HEK293 (cell line): Measurements from ENCODE around the gene PPT2.
A peak's percentile ranks its signal among the peaks of the same experiment; 100 is the strongest.

Experiments used
- CTCF ChIA-PET: fragments of 350-600 bp; formaldehyde crosslinking; extraction: SDS; loops from one replicate; lab custom pipeline; 2021; ENCODE audit warnings: antibody characterized with exemption; lab: Yijun Ruan, JAX
- POLR2A ChIA-PET: fragments of 300-600 bp; formaldehyde crosslinking; extraction: SDS; loops from one replicate; lab custom pipeline; 2020; ENCODE audit warnings: antibody characterized with exemption, inconsistent platforms; lab: Yijun Ruan, JAX
- H3K27ac ChIP-seq: fragments of 200-500 bp; sonication (Bioruptor generic); 2 replicates; pipeline ENCODE4 v1.5.1; 2014; ENCODE audit warnings: low read depth, low read length, control low read depth, inconsistent platforms; ENCODE audit errors: extremely low read depth
- H3K36me3 ChIP-seq, 2 experiments: fragments of 200-500 bp in 1 of 2; sonication (Bioruptor generic) in 1 of 2; 1 replicate in 1 of 2; 2 replicates in 1 of 2; pipeline ENCODE4 v1.5.1; 2014 to 2017; ENCODE audit warnings: inconsistent platforms in 2 of 2, low read length in 2 of 2; ENCODE audit not compliant: control insufficient read depth in 2 of 2, insufficient read depth in 1 of 2
- H3K4me1 ChIP-seq: fragments of 200-500 bp; sonication (Bioruptor generic); 2 replicates; pipeline ENCODE4 v1.5.1; 2014; ENCODE audit warnings: mild to moderate bottlenecking, low read length, inconsistent platforms; ENCODE audit not compliant: control insufficient read depth, insufficient read depth
- H3K4me3 ChIP-seq: 2 replicates; pipeline ENCODE4 v1.5.1; 2011; ENCODE audit warnings: low read depth, mild to moderate bottlenecking, control low read depth, low read length, moderate library complexity
- H3K9me3 ChIP-seq: fragments of 200-500 bp; sonication (Bioruptor generic); 2 replicates; pipeline ENCODE4 v1.5.1; 2014; ENCODE audit warnings: low read depth, low read length, inconsistent platforms; ENCODE audit not compliant: control insufficient read depth, insufficient read depth
- BCL11B ChIP-seq: fragments of 450-650 bp; formaldehyde crosslinking; IDR thresholded peaks from 2 replicates; pipeline ENCODE4 v1.5.1; 2016; ENCODE audit warnings: low read depth, missing biosample characterization, missing genetic modification characterization
- EGR2 ChIP-seq: fragments of 450-650 bp; formaldehyde crosslinking; IDR thresholded peaks from 2 replicates; pipeline ENCODE4 v1.5.1; 2016; ENCODE audit warnings: low read depth, missing biosample characterization, missing genetic modification characterization
- FEZF1 ChIP-seq: fragments of 450-650 bp; formaldehyde crosslinking; IDR thresholded peaks from 2 replicates; pipeline ENCODE4 v1.5.1; 2016; ENCODE audit warnings: missing biosample characterization, missing genetic modification characterization
- KLF9 ChIP-seq: fragments of 450-650 bp; formaldehyde crosslinking; IDR thresholded peaks from 2 replicates; pipeline ENCODE4 v1.5.1; 2016; ENCODE audit warnings: missing biosample characterization, missing genetic modification characterization, low read depth
- MYNN ChIP-seq: fragments of 450-650 bp; formaldehyde crosslinking; IDR thresholded peaks from 2 replicates; pipeline ENCODE4 v1.5.1; 2016; ENCODE audit warnings: missing biosample characterization, missing genetic modification characterization, borderline replicate concordance
- PRDM1 ChIP-seq: fragments of 450-650 bp; formaldehyde crosslinking; IDR thresholded peaks from 2 replicates; pipeline ENCODE4; 2016; ENCODE audit warnings: missing biosample characterization, missing genetic modification characterization
- SP3 ChIP-seq: fragments of 450-650 bp; formaldehyde crosslinking; IDR thresholded peaks from 2 replicates; pipeline ENCODE4 v1.5.1; 2016; ENCODE audit warnings: missing biosample characterization, missing genetic modification characterization
- TCF7L2 ChIP-seq: IDR thresholded peaks from 2 replicates; pipeline ENCODE4 v1.6.1; 2011; ENCODE audit warnings: low read depth, mild to moderate bottlenecking, inconsistent platforms, low read length, moderate library complexity, borderline replicate concordance
- ZBTB17 ChIP-seq: fragments of 450-650 bp; formaldehyde crosslinking; IDR thresholded peaks from 2 replicates; pipeline ENCODE4 v1.5.1; 2016; ENCODE audit warnings: missing biosample characterization, missing genetic modification characterization
- ZFHX2 ChIP-seq: fragments of 450-650 bp; formaldehyde crosslinking; conservative IDR thresholded peaks from 2 replicates; pipeline ENCODE4 v1.5.1; 2016; ENCODE audit warnings: missing biosample characterization, missing genetic modification characterization
- ZNF10 ChIP-seq: fragments of 450-650 bp; formaldehyde crosslinking; IDR thresholded peaks from 2 replicates; pipeline ENCODE4 v1.5.1; 2017; ENCODE audit warnings: missing biosample characterization, missing genetic modification characterization
- ZNF354C ChIP-seq: fragments of 450-650 bp; formaldehyde crosslinking; IDR thresholded peaks from 2 replicates; pipeline ENCODE4 v1.5.1; 2016; ENCODE audit warnings: missing biosample characterization, missing genetic modification characterization, low read depth, borderline replicate concordance
- ZNF510 ChIP-seq: fragments of 450-650 bp; formaldehyde crosslinking; IDR thresholded peaks from 2 replicates; pipeline ENCODE4 v1.5.1; 2018; ENCODE audit warnings: mild to moderate bottlenecking, missing genetic modification characterization, missing biosample characterization; ENCODE audit not compliant: insufficient replicate concordance
- ZNF621 ChIP-seq: fragments of 450-650 bp; formaldehyde crosslinking; IDR thresholded peaks from 2 replicates; pipeline ENCODE4 v1.5.1; 2017; ENCODE audit warnings: missing biosample characterization, missing genetic modification characterization
- ZNF658 ChIP-seq: fragments of 450-650 bp; formaldehyde crosslinking; IDR thresholded peaks from 2 replicates; pipeline ENCODE4; 2016; ENCODE audit warnings: missing biosample characterization, missing genetic modification characterization
- ZNF837 ChIP-seq: fragments of 450-650 bp; formaldehyde crosslinking; IDR thresholded peaks from 2 replicates; pipeline ENCODE4 v1.5.1; 2016; ENCODE audit warnings: missing biosample characterization, missing genetic modification characterization
- TF ChIP-seq, protein P1 (sequence below): fragments of 450-650 bp; formaldehyde crosslinking; optimal IDR thresholded peaks from 2 replicates; pipeline ENCODE3; 2016; ENCODE audit warnings: missing biosample characterization, mild to moderate bottlenecking, missing genetic modification characterization
- TF ChIP-seq, protein P2 (sequence below): fragments of 450-650 bp; formaldehyde crosslinking; IDR thresholded peaks from 2 replicates; pipeline ENCODE4 v1.5.1; 2016; ENCODE audit warnings: missing biosample characterization, missing genetic modification characterization
- TF ChIP-seq, protein P3 (sequence below): fragments of 450-650 bp; formaldehyde crosslinking; IDR thresholded peaks from 2 replicates; pipeline ENCODE4 v1.5.1; 2016; ENCODE audit warnings: missing biosample characterization, missing genetic modification characterization
- TF ChIP-seq, protein P4 (sequence below): fragments of 450-650 bp; formaldehyde crosslinking; IDR thresholded peaks from 2 replicates; pipeline ENCODE4 v1.5.1; 2016; ENCODE audit warnings: missing biosample characterization, missing genetic modification characterization
- TF ChIP-seq, protein P5 (sequence below): fragments of 450-650 bp; formaldehyde crosslinking; IDR thresholded peaks from 2 replicates; pipeline ENCODE4 v1.5.1; 2016; ENCODE audit warnings: missing biosample characterization, missing genetic modification characterization
- TF ChIP-seq, protein P6 (sequence below): sonication (generic); formaldehyde crosslinking; IDR thresholded peaks from 2 replicates; pipeline ENCODE4 v1.8.1; 2022; ENCODE audit warnings: mild to moderate bottlenecking, moderate library complexity, missing genetic modification reagents

Gene PPT2

DNA sequence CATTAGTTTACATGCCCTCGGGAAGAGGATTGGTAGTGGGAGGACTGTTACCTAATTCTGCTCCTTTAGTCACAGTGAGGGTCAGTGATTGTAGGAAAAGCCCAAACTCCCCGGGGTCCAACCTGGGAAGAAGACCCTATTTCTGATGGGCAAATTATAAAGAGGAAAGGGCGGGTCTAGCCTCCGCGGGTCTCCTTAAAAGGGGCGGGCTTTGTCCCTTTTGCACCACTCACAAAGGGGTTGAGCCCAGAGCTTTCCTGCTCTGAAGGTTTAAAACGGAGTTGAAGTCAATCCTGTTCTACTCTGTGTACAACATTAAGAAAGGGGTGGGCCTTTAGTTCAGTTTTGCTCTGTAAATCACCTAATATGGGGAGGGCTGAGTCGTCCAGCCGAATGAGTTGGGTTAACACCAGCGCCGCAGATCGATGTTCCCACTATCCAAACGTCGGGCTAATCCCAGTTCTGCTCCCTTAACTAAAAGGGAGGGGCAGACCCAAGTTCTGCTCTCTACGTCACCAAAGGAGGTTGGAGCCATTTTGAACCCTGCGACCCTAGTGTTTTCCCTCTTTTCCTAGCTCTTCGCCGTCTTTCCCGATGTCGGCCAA is 23.3 kb downstream of the PPT2 start (continued):
- TF ChIP-seq, protein P1, sequence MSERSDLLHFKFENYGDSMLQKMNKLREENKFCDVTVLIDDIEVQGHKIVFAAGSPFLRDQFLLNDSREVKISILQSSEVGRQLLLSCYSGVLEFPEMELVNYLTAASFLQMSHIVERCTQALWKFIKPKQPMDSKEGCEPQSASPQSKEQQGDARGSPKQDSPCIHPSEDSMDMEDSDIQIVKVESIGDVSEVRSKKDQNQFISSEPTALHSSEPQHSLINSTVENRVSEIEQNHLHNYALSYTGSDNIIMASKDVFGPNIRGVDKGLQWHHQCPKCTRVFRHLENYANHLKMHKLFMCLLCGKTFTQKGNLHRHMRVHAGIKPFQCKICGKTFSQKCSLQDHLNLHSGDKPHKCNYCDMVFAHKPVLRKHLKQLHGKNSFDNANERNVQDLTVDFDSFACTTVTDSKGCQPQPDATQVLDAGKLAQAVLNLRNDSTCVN (tag by site-specific recombination): no peak
- no peak for TF ChIP-seq BCL11B (tag by site-specific recombination)

DNA sequence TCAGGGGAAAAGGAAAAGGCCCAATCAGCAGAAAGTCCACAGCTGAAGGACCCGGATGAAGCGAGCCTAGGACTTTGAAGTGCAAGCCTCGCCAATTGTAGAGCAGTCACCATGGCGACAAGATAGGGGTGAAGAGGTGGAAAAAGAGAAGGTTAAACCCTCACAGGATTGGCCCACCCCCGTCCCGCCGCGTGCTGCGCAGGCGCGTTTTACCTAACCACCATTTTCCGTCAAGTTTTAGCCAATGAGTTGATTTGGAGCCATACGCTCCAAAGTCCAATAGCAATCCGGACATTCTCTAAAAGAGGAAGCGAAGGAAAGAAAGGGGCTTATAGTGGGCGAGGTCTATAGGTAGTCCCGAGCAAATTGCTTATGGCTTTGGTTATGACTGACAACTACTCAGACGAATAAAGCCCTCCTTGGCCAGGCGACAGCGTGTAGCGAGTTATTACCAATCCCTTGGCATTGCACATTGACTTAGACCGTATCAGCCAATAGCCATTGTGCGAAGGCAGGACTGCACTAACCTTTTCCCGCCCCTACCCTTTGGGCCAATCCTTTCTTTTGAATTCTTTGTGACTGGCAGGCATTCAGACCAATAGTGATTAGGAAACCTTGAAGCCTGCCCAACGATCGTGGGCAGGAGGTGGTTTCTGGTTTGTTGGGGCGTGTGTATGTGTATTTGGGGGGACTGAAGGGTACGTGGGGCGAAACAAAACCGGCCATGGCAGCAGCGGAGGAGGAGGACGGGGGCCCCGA is 24.0 kb downstream of the PPT2 start, which contains the start of gene RNF5:
Gene RNF5 (plus strand): TSS at position 618 of the 759 bp plus-strand sequence. CDS start 107 bp downstream, at position 725.
- no peaks in the 10 kb centered on the region for H3K9me3 ChIP-seq
- peak within 1 kb of the TSS; percentile 80 for H3K27ac ChIP-seq
- peak within 1 kb of the TSS; percentile 68 for H3K4me3 ChIP-seq
- H3K4me1 ChIP-seq: peaks cover 14% of the 10 kb centered on the region
- CTCF ChIA-PET: interaction anchor here (0.6 to 1.6 kb wide), 7 partner anchors 15 to 236 kb away, joined by 3 to 15 read pairs (median 3); no protein-coding TSS in a partner anchor
- H3K36me3 ChIP-seq: peaks cover 0 to 39% of the 10 kb centered on the region in 2 experiments; a peak in 2 of 3 replicates
- POLR2A ChIA-PET: interaction anchor here (0.5 to 2.5 kb wide), 17 partner anchors 7 to 794 kb away, joined by 3 to 38 read pairs (median 5); partner anchors contain the start of genes ATF6B, EGFL8, FKBPL and GPSM3
- TF ChIP-seq PRDM1 (peak; percentile 84; the same call in 1 of the 2 replicates), ZNF658 (tag by site-specific recombination) (no peak), EGR2 (tag by site-specific recombination) (peak; percentile 84; the same call in 1 of the 2 replicates), TCF7L2 (peak; percentile 92), SP3 (tag by site-specific recombination) (peak; percentile 87), ZNF621 (tag by site-specific recombination) (no peak), FEZF1 (tag by site-specific recombination) (no peak; the same call in 1 of the 2 replicates), ZNF510 (no peak), KLF9 (no peak), ZFHX2 (tag by site-specific recombination) (peak; percentile 84; the same call in 1 of the 2 replicates), ZNF837 (tag by site-specific recombination) (no peak), ZNF10 (tag by site-specific recombination) (peak; percentile 80; the same call in 1 of the 2 replicates), ZBTB17 (peak; percentile 68; the same call in 1 of the 2 replicates), ZNF354C (no peak), MYNN (peak; percentile 87)
- TF ChIP-seq, protein P2, sequence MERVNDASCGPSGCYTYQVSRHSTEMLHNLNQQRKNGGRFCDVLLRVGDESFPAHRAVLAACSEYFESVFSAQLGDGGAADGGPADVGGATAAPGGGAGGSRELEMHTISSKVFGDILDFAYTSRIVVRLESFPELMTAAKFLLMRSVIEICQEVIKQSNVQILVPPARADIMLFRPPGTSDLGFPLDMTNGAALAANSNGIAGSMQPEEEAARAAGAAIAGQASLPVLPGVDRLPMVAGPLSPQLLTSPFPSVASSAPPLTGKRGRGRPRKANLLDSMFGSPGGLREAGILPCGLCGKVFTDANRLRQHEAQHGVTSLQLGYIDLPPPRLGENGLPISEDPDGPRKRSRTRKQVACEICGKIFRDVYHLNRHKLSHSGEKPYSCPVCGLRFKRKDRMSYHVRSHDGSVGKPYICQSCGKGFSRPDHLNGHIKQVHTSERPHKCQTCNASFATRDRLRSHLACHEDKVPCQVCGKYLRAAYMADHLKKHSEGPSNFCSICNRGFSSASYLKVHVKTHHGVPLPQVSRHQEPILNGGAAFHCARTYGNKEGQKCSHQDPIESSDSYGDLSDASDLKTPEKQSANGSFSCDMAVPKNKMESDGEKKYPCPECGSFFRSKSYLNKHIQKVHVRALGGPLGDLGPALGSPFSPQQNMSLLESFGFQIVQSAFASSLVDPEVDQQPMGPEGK (tag by site-specific recombination): peak; percentile 88
- TF ChIP-seq, protein P3, sequence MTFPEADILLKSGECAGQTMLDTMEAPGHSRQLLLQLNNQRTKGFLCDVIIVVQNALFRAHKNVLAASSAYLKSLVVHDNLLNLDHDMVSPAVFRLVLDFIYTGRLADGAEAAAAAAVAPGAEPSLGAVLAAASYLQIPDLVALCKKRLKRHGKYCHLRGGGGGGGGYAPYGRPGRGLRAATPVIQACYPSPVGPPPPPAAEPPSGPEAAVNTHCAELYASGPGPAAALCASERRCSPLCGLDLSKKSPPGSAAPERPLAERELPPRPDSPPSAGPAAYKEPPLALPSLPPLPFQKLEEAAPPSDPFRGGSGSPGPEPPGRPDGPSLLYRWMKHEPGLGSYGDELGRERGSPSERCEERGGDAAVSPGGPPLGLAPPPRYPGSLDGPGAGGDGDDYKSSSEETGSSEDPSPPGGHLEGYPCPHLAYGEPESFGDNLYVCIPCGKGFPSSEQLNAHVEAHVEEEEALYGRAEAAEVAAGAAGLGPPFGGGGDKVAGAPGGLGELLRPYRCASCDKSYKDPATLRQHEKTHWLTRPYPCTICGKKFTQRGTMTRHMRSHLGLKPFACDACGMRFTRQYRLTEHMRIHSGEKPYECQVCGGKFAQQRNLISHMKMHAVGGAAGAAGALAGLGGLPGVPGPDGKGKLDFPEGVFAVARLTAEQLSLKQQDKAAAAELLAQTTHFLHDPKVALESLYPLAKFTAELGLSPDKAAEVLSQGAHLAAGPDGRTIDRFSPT (tag by site-specific recombination): peak; percentile 65; the same call in 1 of the 2 replicates
- TF ChIP-seq, protein P4, sequence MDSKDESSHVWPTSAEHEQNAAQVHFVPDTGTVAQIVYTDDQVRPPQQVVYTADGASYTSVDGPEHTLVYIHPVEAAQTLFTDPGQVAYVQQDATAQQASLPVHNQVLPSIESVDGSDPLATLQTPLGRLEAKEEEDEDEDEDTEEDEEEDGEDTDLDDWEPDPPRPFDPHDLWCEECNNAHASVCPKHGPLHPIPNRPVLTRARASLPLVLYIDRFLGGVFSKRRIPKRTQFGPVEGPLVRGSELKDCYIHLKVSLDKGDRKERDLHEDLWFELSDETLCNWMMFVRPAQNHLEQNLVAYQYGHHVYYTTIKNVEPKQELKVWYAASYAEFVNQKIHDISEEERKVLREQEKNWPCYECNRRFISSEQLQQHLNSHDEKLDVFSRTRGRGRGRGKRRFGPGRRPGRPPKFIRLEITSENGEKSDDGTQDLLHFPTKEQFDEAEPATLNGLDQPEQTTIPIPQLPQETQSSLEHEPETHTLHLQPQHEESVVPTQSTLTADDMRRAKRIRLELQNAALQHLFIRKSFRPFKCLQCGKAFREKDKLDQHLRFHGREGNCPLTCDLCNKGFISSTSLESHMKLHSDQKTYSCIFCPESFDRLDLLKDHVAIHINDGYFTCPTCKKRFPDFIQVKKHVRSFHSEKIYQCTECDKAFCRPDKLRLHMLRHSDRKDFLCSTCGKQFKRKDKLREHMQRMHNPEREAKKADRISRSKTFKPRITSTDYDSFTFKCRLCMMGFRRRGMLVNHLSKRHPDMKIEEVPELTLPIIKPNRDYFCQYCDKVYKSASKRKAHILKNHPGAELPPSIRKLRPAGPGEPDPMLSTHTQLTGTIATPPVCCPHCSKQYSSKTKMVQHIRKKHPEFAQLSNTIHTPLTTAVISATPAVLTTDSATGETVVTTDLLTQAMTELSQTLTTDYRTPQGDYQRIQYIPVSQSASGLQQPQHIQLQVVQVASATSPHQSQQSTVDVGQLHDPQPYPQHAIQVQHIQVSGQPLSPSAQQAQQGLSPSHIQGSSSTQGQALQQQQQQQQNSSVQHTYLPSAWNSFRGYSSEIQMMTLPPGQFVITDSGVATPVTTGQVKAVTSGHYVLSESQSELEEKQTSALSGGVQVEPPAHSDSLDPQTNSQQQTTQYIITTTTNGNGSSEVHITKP (tag by site-specific recombination): peak; percentile 94
- TF ChIP-seq, protein P5, sequence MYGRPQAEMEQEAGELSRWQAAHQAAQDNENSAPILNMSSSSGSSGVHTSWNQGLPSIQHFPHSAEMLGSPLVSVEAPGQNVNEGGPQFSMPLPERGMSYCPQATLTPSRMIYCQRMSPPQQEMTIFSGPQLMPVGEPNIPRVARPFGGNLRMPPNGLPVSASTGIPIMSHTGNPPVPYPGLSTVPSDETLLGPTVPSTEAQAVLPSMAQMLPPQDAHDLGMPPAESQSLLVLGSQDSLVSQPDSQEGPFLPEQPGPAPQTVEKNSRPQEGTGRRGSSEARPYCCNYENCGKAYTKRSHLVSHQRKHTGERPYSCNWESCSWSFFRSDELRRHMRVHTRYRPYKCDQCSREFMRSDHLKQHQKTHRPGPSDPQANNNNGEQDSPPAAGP (tag by site-specific recombination): no peak
- TF ChIP-seq, protein P6, sequence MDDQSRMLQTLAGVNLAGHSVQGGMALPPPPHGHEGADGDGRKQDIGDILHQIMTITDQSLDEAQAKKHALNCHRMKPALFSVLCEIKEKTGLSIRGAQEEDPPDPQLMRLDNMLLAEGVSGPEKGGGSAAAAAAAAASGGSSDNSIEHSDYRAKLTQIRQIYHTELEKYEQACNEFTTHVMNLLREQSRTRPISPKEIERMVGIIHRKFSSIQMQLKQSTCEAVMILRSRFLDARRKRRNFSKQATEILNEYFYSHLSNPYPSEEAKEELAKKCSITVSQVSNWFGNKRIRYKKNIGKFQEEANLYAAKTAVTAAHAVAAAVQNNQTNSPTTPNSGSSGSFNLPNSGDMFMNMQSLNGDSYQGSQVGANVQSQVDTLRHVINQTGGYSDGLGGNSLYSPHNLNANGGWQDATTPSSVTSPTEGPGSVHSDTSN (CRISPR knock-in tag): peak; percentile 98
